Glomerular endothelial cell (primary cell): ENCODE data around the gene GART. TPM values are rescaled to one million over a fixed set of nuclear protein-coding genes. Genes with fewer than 3 reads are reported as not detected.
"Not testable (repeated sequence)": the region's sequence is repeated elsewhere in the genome, so short reads cannot be mapped to it uniquely, and the experiment has no call there.

Source experiments
- DNase-seq: peaks from one replicate; pipeline ENCODE4 v3.0.0-alpha.2; 2011; ENCODE audit warnings: low read depth, low spot score; ENCODE audit errors: extremely low read depth
- total RNA-seq: library from RNA; depleted of rRNA; stranded (reverse); fragments of >200 nt; gene quantifications from 2 replicates; pipeline ENCODE4 v1.2.3, GENCODE V29; 2015

Gene GART
- total RNA-seq: 52.3 and 89.7 TPM in 2 replicates

DNA sequence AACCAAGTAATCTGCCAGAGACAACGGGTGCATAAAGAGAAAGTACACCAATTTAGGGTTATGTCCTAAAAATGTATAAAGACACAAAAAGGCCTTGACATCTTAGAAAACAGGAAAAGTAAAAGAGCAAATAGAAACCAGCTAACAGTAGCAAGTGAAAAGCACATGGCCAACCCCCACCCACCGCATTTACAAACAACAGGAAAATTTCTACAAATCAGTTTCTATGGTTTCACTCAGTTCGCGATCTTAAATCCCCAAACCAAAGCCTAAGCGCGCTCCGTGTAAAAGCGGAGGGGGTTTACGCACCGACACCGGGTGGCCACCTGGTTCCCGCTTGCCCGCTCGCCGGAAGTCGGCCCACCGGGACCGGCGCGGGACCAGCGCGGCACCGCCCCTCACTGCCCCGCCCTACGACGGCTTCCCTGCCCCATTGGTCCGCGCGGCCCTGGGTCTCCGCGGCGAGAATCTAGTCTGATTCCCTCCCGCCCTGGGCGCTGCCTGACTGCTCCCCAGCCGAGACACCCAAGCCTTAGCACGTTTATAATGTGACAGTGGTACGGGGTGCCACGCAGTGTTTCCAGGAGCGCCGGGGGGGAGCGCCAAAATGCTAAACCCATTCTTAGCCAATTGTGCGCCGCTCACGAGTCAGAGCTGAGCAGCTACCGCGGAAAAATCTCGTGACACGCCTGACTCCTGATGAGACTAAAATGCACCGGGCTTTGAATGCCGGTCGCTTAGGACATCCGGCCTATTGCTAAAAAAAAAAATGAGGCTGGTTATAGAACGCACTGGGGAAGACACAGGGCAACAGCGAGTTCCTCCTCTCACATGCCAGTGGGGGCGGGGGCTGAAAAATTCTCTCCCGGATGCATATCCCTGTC, at the start of gene GART:
Gene GART, minus strand, starts transcription at position 362 of the 884 bp plus-strand sequence. CDS start 2,802 bp downstream, outside the sequence.
- DNase-seq: no peak

DNA sequence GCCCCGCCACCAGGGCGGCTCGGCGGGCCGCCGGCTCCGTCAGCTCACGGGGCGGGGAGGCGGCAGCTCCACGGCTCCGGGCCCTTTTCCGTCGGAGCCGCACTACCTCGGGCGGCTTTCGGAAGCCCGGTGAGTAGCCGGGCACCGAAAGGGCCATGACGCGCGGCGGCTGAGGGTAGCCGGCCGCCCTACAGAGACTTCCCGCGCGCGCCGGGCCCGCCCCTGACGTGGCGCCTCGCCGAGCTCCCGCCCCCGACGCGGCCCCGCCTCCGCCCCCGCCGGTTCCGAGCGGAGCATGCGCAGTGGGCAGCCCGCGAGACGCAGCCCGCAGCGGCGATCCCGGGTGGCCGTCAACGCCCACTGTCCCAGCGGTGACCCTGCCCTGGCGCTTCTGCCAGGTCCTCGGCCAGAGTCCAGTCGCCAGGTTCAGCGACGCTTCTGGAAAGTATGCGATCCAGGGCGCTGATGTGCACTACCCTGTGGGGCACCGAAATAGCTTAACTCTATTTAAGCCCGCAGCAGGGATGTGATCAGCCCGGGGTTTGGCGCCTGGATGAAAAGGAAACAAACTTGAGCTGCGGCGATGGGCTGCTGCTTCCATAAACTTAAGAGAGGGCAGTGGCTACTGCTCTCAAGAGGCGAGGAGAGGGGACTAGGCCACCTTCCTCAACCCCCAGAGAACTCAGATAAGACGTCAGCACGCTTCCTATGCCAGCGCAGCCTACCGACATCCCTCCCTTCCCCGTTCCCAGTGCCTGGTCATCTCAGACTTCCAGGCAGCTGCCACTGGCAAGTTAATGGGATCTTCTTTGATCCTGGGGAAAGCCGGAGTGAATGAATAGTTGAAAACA, 46.8 kb upstream of the GART start, which contains the start of gene DONSON:
Gene DONSON, minus strand, starts transcription at position 200 of the 851 bp plus-strand sequence. Its CDS starts 43 bp downstream, at position 157.
- peak; percentile 51 for DNase-seq

GRCh38 chr21:33587792-33588484, 46.0 kb upstream of the GART start:
- DNase-seq: no peak

DNA sequence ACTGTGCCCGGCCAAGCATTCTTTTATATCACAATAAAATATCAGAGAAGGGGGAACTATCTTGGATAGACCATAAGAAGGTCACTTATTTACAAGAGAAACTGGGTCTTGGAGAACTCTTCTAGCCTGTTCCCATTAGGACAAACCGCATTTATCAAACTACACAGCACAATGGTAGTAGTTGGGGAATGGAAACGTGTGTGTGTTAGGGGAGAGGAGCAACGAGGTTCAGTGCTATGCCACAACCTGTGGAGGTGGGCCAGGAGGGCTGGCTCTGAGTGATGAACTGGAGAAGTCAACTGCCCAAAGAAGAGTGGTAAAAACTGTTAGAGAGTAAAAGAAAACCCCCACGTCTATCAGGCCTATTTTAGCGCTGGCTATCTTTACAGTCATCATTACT, 45.0 kb upstream of the GART start:
- DNase-seq: no peak

DNA sequence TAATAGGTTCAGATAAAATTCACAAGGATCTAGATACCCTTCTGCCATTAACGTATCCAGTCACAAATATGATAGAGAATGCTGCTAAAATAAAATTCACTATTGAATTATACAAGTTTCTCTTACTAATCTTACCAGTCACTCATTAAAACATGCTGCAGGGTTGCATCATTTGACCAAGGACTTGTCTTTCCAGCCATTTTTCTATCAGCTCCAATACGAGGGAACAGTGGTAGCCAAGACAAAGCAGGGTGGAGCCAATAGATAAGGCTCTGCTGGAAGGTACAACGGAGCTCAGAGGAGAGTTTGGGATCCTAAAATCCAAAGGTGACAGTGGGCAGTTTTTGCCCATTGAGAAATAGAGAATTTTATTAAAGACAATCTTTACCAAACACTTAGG, 42.5 kb upstream of the GART start:
- no peak for DNase-seq

DNA sequence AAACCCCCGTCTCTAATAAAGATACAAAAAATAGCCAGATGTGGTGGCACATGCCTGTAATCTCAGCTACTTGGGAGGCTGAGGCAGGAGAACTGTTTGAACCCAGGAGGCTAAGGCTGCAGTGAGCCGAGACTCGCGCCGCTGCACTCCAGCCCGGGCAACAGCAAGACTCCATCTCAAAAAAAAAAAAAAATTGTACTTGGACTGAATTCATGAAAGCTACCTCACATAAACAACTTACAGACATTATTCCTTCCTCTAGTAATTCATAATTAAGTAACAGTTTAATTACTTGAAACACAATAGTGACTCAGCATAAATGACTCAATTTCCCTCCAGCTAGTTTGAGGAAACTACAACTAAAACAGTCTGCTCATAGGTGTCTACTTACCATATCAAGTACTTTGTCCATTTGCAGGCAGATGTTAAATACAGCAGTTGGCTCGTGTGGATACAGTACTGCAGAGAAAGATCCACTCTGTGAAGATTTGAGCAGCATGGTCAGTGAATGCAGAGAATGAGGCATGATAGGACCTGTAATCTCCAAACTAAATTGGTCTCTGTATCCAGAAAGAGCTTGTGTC, 37.1 kb upstream of the GART start:
- DNase-seq: no peak

DNA sequence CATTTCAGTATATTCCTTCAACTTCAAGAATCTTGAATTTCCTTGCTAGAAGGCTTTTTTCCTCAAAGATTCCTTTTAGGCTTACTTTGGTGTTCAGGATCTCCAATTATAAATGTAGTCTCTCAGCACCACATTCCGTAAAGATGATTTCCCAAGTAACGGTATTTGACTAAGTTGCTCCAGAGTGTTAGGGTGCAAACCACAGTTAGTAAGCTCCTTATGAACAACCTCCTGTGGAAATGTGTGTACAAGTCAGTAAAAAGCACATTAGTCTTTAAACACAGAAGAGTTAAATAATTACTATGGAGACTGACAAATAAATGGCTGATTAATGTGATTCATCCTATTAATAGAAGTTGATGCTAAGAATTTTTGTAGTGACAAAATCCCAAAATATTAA, 36.3 kb upstream of the GART start:
- no peak for DNase-seq

GRCh38 chr21:33576741-33577141, 34.8 kb upstream of the GART start:
- not testable (repeated sequence) for DNase-seq

DNA sequence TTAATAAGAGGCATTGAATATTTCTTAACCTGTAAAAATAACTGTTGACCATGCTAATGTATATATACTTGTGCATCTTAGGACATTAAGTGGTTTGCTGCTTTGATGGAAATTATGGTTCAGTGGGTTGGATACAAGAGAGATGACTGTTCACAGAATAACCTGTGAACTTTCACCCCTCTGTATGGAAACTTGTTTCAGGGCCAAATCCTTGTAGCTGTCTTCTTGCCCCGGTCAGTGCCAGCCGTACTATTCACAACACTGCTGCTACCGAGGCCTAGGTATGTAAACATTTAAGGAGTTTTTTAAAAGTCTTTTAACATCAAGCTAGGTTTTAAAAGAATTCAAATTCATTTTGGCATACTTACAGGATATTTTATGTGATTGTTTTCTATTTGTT, 30.4 kb upstream of the GART start:
- no peak for DNase-seq

GRCh38 chr21:33569991-33570390, 28.1 kb upstream of the GART start:
- DNase-seq: no peak

DNA sequence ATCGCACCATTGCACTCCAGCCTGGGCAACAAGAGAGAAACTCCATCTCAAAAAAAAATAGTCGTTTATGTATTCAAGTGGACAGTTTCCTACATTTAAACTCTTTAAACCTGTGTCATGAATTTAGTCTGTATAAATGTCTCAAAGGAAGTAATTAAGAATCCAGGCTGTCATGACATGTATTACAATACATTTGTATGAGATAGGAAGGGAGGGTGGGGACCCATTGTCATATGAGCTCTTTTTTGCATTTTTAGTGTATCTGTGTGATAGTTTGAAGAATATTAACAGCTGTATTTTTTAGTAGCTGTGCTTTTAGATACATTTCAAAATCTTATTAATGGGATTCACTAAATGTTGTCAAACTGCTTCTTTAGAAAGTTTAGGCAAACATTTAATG, 26.5 kb upstream of the GART start:
- no peak for DNase-seq

GRCh38 chr21:33567914-33568313, 26.0 kb upstream of the GART start:
- no peak for DNase-seq

- DNase-seq: no peak
These were observed 24.6 kb upstream of the GART start for GRCh38 chr21:33566514-33566913.

DNA sequence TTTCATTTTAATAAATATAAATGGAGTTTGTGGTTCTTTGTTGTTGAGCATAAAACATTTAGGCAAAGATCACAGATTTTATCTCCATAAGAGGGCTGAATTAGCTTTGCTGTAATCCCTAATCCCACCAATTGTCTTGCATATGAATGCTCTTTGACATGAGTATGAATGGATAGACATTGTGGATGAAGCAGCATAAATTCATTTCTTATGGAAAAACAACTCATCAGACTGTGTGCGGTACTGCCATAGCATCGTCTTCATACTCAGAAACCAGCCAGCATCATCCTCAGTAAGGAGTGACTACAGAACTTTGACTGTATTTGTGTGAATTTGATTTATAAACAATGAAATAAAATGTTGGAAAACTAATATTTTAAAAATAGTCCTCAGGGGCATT, 20.5 kb upstream of the GART start:
- no peak for DNase-seq

DNA sequence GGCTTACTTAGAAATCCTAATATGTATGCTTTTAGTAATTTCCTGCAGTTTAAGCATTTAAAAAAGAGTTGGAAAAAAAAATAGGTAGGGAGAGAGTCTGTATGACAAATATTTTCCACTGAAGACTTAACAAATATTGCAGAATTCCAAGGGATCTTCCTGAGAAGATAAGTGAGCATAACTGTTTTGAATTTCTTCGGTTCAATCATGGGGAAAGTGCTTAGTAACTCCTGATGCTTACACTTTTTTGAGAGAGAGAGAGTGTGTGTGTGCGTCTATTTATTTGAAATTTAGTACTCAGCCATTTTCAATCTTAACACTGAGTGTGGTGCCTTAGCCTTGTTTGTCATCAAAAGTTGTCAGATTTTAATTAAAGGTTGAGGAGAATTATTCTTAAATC, 19.5 kb upstream of the GART start:
- no peak for DNase-seq

DNA sequence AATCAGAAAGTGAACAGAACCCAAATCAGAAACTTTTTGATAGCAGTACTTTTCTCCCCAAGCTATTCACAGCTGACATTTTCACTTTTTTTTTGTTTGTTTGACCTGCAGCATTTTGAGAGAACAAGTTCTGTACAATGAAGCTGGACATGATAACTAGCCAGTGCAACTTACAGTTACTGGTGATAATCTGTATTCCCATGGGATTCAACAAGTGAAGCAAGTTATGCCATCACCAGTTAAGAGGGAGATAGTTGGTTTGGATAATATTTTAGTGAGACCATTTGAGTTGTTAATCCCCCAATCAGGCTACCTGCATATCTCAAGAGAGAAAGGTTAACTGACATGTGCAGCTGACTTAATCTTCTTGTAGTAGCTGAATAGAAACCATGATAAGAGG, 19.0 kb upstream of the GART start:
- DNase-seq: no peak

GRCh38 chr21:33559813-33560212, 17.9 kb upstream of the GART start:
- DNase-seq: no peak

DNA sequence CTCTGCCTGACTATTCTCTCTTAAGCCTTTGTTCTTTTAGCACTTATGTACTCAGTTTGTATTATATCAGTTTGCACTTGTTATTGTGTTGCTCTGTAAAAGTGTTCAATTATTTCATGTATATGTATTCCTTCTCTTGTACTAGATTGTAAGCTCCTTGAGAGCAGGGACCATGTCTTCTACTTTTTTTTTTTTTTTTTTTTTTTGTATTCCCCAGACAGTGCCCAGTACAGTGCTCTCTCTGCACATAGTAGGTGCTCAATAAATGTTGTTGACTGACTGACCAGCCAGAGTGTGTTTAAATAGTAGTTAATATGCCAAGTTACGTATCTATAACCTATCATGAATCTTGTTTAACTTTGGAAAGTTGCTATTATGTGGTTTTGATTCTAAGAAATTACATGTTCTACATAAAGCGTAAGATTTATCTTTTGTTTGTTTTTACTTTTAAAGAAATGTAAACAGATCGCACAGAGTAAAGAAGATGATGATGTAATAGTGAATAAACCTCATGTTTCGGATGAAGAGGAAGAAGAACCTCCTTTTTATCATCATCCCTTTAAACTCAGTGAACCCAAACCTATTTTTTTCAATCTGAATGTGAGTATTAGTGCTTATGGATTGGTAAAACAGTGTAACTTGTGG, 17.0 kb upstream of the GART start:
- no peak for DNase-seq

DNA sequence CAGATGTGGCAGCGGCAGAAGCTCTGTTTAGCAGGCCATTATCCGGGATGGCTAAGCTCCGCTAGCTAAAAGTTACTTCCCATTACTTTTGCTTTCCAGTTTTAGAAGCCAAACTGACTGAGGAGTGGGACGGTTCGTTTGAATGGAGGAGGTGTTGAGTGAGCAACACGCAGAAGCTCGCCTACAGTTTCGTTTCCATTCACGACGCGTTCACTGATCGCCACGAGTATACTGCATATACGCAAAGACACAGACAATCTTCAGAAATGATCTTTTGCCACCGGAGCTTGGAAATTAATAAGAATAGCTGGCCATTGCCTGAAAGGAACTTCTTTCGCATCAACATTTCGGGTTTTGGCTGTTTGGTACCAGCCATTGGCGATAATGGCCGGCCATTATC, 15.5 kb upstream of the GART start:
- no peak for DNase-seq

DNA sequence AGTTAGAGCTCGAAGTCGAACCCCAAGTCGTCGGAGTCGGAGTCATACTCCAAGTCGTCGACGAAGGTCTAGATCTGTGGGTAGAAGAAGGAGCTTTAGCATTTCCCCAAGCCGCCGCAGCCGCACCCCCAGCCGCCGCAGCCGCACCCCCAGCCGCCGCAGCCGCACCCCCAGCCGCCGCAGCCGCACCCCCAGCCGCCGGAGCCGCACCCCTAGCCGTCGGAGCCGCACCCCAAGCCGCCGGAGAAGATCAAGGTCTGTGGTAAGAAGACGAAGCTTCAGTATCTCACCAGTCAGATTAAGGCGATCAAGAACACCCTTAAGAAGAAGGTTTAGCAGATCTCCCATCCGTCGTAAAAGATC, 13.0 kb upstream of the GART start:
- no peak for DNase-seq
